Ovary (tissue), 9 donors: ENCODE data around the gene GABBR2. TPM values are rescaled to one million over a fixed set of nuclear protein-coding genes. Genes with fewer than 3 reads are reported as not detected.

ENCODE experiments used
- DNase-seq, 5 donors: peaks; one replicate each; pipeline ENCODE4 v3.0.0-alpha.2; 2019 to 2020
- H3K27ac ChIP-seq, 2 donors: fragments of 200-600 bp; one replicate each; pipeline versions ENCODE4 v1.5.1 to v1.8.0; 2019 to 2022
- H3K27me3 ChIP-seq: fragments of 200-600 bp; one replicate; pipeline ENCODE4 v1.8.0; 2022
- H3K36me3 ChIP-seq: fragments of 200-600 bp; sonication (generic); one replicate; pipeline ENCODE4 v1.5.1; 2019
- H3K4me1 ChIP-seq: one replicate; pipeline ENCODE4 v1.8.1; 2013; ENCODE audit warnings: mild to moderate bottlenecking, moderate library complexity; ENCODE audit not compliant: insufficient read depth
- H3K4me3 ChIP-seq: fragments of 200-600 bp; sonication (generic); one replicate; pipeline ENCODE4 v1.5.1; 2017
- H3K9me3 ChIP-seq, 2 donors: fragments of 200-600 bp in 1 of 2; sonication (generic) in 1 of 2; one replicate each; pipeline versions ENCODE4 v1.5.1 to v1.8.1; 2013 to 2019; ENCODE audit warnings: mild to moderate bottlenecking in 1 of 2, moderate library complexity in 1 of 2
- CTCF ChIP-seq, 3 donors: fragments of 450-650 bp in 2 of 3; fragments of 200-600 bp in 1 of 3; IDR thresholded peaks; one replicate each; pipeline versions ENCODE4 v1.5.1 to v1.8.0; 2016 to 2022; ENCODE audit warnings: antibody characterized with exemption in 3 of 3, mild to moderate bottlenecking in 1 of 3
- EP300 ChIP-seq: sonication (generic); formaldehyde crosslinking; IDR thresholded peaks from one replicate; pipeline ENCODE4 v1.6.1; 2017; ENCODE audit warnings: antibody characterized with exemption
- POLR2A ChIP-seq: fragments of 450-650 bp; IDR thresholded peaks from one replicate; pipeline ENCODE4 v1.6.1; 2017; ENCODE audit warnings: antibody characterized with exemption, mild to moderate bottlenecking, moderate library complexity
- WGBS, 3 donors: extraction: QIAGEN DNeasy Blood & Tissue Kit in 1 of 3; methylation state at CpG; one replicate each; pipeline versions ENCODE4 v1.1.5 to v1.1.7; 2013 to 2017; 5-methylcytosine and 5-hydroxymethylcytosine counted together
- intact Hi-C, 4 donors: fragments of 100-400 bp; cut with DNase I; formaldehyde crosslinking; loops; one replicate each; pipeline versions ENCODE4 v1.11.0 to v1.15.1; 2022 to 2023
- polyA plus RNA-seq, 2 donors: library from polyadenylated mRNA; stranded (reverse); fragments of 200-250 nt in 1 of 2; fragments of 350-450 nt in 1 of 2; fragmentation: Illumina TruSeq in 1 of 2; extraction: RNeasy Lipid Tissue Mini Kit (QIAGEN cat#74804) in 1 of 2; gene quantifications; one replicate each; pipeline ENCODE4 v1.2.3, GENCODE V29; 2013 to 2014
- total RNA-seq, 7 donors: library from RNA; depleted of rRNA in 2 of 7; stranded (reverse); fragments of >200 nt in 2 of 7; fragmentation: NEBNext Ultra II Directional in 3 of 7; extraction: Animal tissue kit (Norgen Biotek cat#: 25700) in 3 of 7; gene quantifications; one replicate each; pipeline versions ENCODE4 v1.1.0 to v1.2.4, GENCODE V29; 2016 to 2023
- donor health status: DM: no; HTN: no; CAD: no; lungs with moderate emphysema.
- donor health status: DM: no; HTN: no; CAD: no.
- donor health status: Bipolar disorder and iron deficiency.
- donor health status: DM: yes; HTN: yes; CAD: no.
- donor health status: DM: no; HTN: no; CAD: no.
- donor health status: DM: yes; HTN: yes; CAD: no.

GABBR2 gene
- total and polyA plus RNA-seq, 9 donors = 0.05 to 0.30 (median 0.22) TPM; not detected in 6

GRCh38 chr9:98719055-98719454, 10.3 kb upstream of the GABBR2 start:
- TF ChIP-seq CTCF (IDR thresholded peaks at IDR 0.05) (no peak), EP300 (no peak), POLR2A (no peak)
- no peak overlapping the region for H3K4me3 ChIP-seq
- 36 to 44% (median 36%) methylated on average over 2 of the region's 2 CpGs for WGBS, 3 donors
- no peak for DNase-seq
- intact Hi-C loops = no loop called here
- H3K9me3 ChIP-seq = no peaks in the 10 kb centered on the region
- H3K4me1 ChIP-seq = no peaks in the 10 kb centered on the region
- no peaks in the 10 kb centered on the region for H3K36me3 ChIP-seq
- no peak overlapping the region for H3K27ac ChIP-seq
- H3K27me3 ChIP-seq = no peaks in the 10 kb centered on the region

- H3K36me3 ChIP-seq = no peaks in the 10 kb centered on the region
- intact Hi-C loops = no loop called here
- H3K9me3 ChIP-seq = no peaks in the 10 kb centered on the region
- WGBS, 3 donors = 46 to 79% (median 62%) methylated on average over 1 of the region's 1 CpG
- DNase-seq = no peak
- no peak for TF ChIP-seq CTCF (IDR thresholded peaks at IDR 0.05)
- no peak for TF ChIP-seq EP300
- no peak for TF ChIP-seq POLR2A
- no peak overlapping the region for H3K4me3 ChIP-seq
- no peaks in the 10 kb centered on the region for H3K4me1 ChIP-seq
- no peak overlapping the region for H3K27ac ChIP-seq
- no peaks in the 10 kb centered on the region for H3K27me3 ChIP-seq
Measured at GRCh38 chr9:98714833-98715232, 6.1 kb upstream of the GABBR2 start.

GRCh38 chr9:98712987-98713386, 4.3 kb upstream of the GABBR2 start:
- Histone ChIP-seq H3K27ac (no peak overlapping the region), H3K36me3 (no peaks in the 10 kb centered on the region), H3K4me3 (no peak overlapping the region), H3K9me3 (no peaks in the 10 kb centered on the region), H3K27me3 (no peaks in the 10 kb centered on the region), H3K4me1 (no peaks in the 10 kb centered on the region)
- DNase-seq = no peak
- TF ChIP-seq POLR2A (no peak), CTCF (IDR thresholded peaks at IDR 0.05) (no peak), EP300 (no peak)
- intact Hi-C loops = no loop called here

GRCh38 chr9:98709968-98710965, 1.5 kb upstream of the GABBR2 start:
- Histone ChIP-seq H3K9me3 (no peaks in the 10 kb centered on the region), H3K4me3 (no peak overlapping the region), H3K27me3 (no peaks in the 10 kb centered on the region), H3K36me3 (no peaks in the 10 kb centered on the region), H3K27ac (no peak overlapping the region), H3K4me1 (no peaks in the 10 kb centered on the region)
- TF ChIP-seq CTCF (IDR thresholded peaks at IDR 0.05) = no peak
- no peak for TF ChIP-seq POLR2A
- no peak for TF ChIP-seq EP300
- DNase-seq = no peak
- intact Hi-C loops = no loop called here
- WGBS, 3 donors = 56 to 64% (median 63%) methylated on average over 14 of the region's 14 CpGs
